ENCODE data around the gene RPAP2. TPM values are rescaled to one million over a fixed set of nuclear protein-coding genes. Genes with fewer than 3 reads are reported as not detected.

Gene RPAP2
- total and polyA plus RNA-seq, 2 of the 8 experiments (the other 6 are each of a cell fraction or from before 2014, with no cell fraction given), result 7.9 to 28.4 TPM

DNA sequence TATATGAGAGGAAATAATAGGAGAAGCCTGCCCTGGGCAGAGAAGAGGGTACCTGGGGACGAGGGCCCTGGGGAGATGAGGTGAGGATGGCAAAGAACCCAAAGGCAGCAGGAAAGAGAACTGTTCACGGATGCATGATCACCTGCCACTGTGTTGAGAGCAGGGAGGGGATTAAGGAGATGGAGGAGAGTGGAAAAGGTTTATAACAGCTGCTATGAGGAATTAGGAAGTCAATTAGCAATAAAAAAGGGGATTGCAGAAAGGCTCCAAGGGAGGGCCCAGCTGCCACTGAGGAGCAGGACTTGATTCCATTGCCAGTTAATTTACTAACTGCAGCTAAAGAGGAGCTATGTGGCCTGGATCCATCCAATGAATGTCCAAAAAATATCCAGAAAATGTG, 126.8 kb downstream of the RPAP2 start:
- no peak for DNase-seq (ENCODE audit: low read depth in 1 of 2, low spot score in 2 of 2)
- H3K27me3 ChIP-seq (replicated peaks in 1 of 4; ENCODE audit: control insufficient read depth in 3 of 4, extremely low read depth in 1 of 4, insufficient read depth in 3 of 4, low read length in 3 of 4), result no peaks in the 10 kb centered on the region
- H3K9me3 ChIP-seq (ENCODE audit: insufficient read depth in 2 of 2, low read depth in 1 of 2, low read length in 1 of 2), result no peaks in the 10 kb centered on the region
- POLR2A ChIA-PET (ENCODE audit: partially characterized antibody), result no interaction called here
- H3K18ac ChIP-seq (ENCODE audit: extremely low read depth, low read length), result peak overlapping the region; percentile 71; the same call in 1 of the 2 replicates
- peak overlapping the region; percentile 17 to 33; a peak in 3 of 4 replicates for H3K4me2 ChIP-seq (ENCODE audit: insufficient read depth in 1 of 2, low read depth in 2 of 2, low read length in 2 of 2)
- H3K79me1 ChIP-seq (ENCODE audit: low read depth, low read length), result no peaks in the 10 kb centered on the region
- no peak overlapping the region for H2AK5ac ChIP-seq (ENCODE audit: low read depth, low read length)
- H3K23me2 ChIP-seq (ENCODE audit: low read depth, low read length), result no peaks in the 10 kb centered on the region
- no peak overlapping the region for H3K9ac ChIP-seq (replicated peaks in 1 of 4; ENCODE audit: extremely low read depth in 1 of 4, low read depth in 3 of 4, low read length in 3 of 4)
- no peak overlapping the region for H3K27ac ChIP-seq (ENCODE audit: low read depth, low read length)
- H2AFZ ChIP-seq (ENCODE audit: low read length), result peak overlapping the region; percentile 46; the same call in 1 of the 2 replicates
- H2BK5ac ChIP-seq (ENCODE audit: low read depth, low read length), result no peak overlapping the region; the same call in 1 of the 2 replicates
- no peak overlapping the region for H3K23ac ChIP-seq (ENCODE audit: insufficient read length)
- no peak overlapping the region for H2BK15ac ChIP-seq (ENCODE audit: low read length)
- no peak overlapping the region for H2BK20ac ChIP-seq (ENCODE audit: low read length)
- CTCF ChIA-PET (ENCODE audit: partially characterized antibody), result interaction anchor here (1.6 kb wide), 1 partner anchor 16 kb away, joined by 4 read pairs; no protein-coding TSS in a partner anchor
- H3K56ac ChIP-seq (replicated peaks; ENCODE audit: insufficient read length, low read depth, low read length), result no peak overlapping the region
- no peaks in the 10 kb centered on the region for H4K20me1 ChIP-seq (replicated peaks in 1 of 2; ENCODE audit: control insufficient read depth in 1 of 2, insufficient read depth in 2 of 2, low read length in 2 of 2)
- 21% methylated on average over 2 of the region's 2 CpGs; no CpG with 5 or more reads in 1 of the 2 experiments for WGBS, 2 experiments (ENCODE audit: extremely low coverage in 1 of 2, insufficient coverage in 1 of 2, insufficient read length in 1 of 2, insufficient replicate concordance in 2 of 2, low coverage in 1 of 2, low lambda C conversion rate in 2 of 2, missing lambda C conversion rate in 1 of 2)
- H3K14ac ChIP-seq (ENCODE audit: insufficient read length), result no peak overlapping the region
- H4K91ac ChIP-seq (replicated peaks; ENCODE audit: insufficient read length, low read length), result no peak overlapping the region
- no peaks in the 10 kb centered on the region for H3K36me3 ChIP-seq (ENCODE audit: control insufficient read depth in 2 of 4, insufficient read depth in 4 of 4, low read length in 3 of 4)
- no peak overlapping the region for H4K8ac ChIP-seq (ENCODE audit: extremely low read depth, insufficient read depth, low read length)
- FAIRE-seq, result no peak
- H2BK120ac ChIP-seq (replicated peaks; ENCODE audit: low read depth, low read length), result no peak overlapping the region
- no peaks in the 10 kb centered on the region for H3K79me2 ChIP-seq (ENCODE audit: control insufficient read depth in 1 of 2, insufficient read depth in 2 of 2, low read length in 2 of 2)
- H2BK12ac ChIP-seq (ENCODE audit: low read depth, low read length), result no peak overlapping the region
- H3K4me1 ChIP-seq (replicated peaks in 1 of 4; ENCODE audit: control insufficient read depth in 3 of 4, insufficient read depth in 4 of 4, low read length in 3 of 4), result peaks cover 0 to 6% (median 2%) of the 10 kb centered on the region in 4 experiments; a peak in 3 of 7 replicates
- no peak overlapping the region for H4K5ac ChIP-seq (ENCODE audit: insufficient read length, low read depth, low read length)
- H3K4ac ChIP-seq (replicated peaks; ENCODE audit: insufficient read length, low read depth, low read length), result no peak overlapping the region
- no peak overlapping the region for H3K4me3 ChIP-seq (ENCODE audit: extremely low read depth in 1 of 4, insufficient read depth in 2 of 4, low read depth in 3 of 4, low read length in 4 of 4)

Data from H1 (cell line).